Activated naive CD4-positive, alpha-beta T cell treated with anti-CD3 and anti-CD28 coated beads, Interleukin-2, amount 50 U/mL, for 24 hours (primary cell): Measurements from ENCODE around the gene P2RX1.

Experiments used
- H3K27ac Mint-ChIP-seq: one replicate; pipeline ENCODE4 v1.8.0; 2021; ENCODE audit warnings: mild to moderate bottlenecking, mixed read lengths
- H3K27me3 Mint-ChIP-seq: one replicate; pipeline ENCODE4 v1.8.0; 2021; ENCODE audit warnings: mixed read lengths
- H3K36me3 Mint-ChIP-seq: one replicate; pipeline ENCODE4 v1.8.0; 2021; ENCODE audit warnings: mixed read lengths
- H3K4me1 Mint-ChIP-seq: one replicate; pipeline ENCODE4 v1.8.0; 2021; ENCODE audit warnings: mixed read lengths
- H3K4me3 Mint-ChIP-seq: one replicate; pipeline ENCODE4 v1.8.0; 2021; ENCODE audit warnings: mild to moderate bottlenecking, mixed read lengths
- H3K9me3 Mint-ChIP-seq: one replicate; pipeline ENCODE4 v1.8.0; 2021; ENCODE audit warnings: mixed read lengths

P2RX1 gene

DNA sequence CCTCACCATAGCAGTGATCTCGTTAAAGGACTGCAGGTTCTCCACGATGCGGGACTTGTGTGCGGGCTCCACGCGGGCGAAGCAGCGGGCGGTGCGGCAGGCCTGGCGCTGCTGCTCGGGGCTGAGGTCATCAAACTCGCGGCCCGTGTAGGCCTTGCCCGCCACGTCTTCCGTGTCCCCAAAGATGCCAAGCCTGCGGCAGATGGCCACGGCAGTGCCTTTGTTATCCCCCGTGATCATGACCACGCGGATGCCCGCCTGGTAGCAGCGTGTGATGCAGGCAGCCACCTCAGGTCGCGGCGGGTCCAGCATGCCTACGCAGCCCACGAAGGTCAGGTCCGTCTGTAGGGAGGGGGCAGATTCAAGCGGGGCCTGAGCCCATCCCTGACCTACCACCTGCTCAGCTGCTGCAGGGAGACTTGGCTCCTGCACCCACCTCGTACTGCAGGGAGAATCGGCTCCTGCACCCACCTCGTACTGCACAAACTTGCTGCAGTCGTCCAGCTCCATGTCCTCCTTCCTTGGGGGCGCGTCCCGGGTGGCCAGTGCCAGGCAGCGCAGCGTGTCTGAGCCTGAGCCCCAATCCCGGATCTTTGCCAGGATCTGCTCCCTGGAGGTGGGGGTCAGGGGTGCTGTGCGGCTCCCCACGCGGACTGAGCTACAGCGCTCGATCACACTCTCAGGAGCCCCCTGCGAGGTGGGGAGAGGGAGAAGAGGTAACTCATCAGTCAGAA lies 24.9 kb upstream of the P2RX1 start:
- H3K36me3 Mint-ChIP-seq: peaks cover 19% of the 10 kb centered on the region
- H3K27me3 Mint-ChIP-seq: no peaks in the 10 kb centered on the region
- no peak overlapping the region for H3K4me3 Mint-ChIP-seq
- no peaks in the 10 kb centered on the region for H3K4me1 Mint-ChIP-seq
- H3K9me3 Mint-ChIP-seq: no peaks in the 10 kb centered on the region
- H3K27ac Mint-ChIP-seq: no peak overlapping the region

DNA sequence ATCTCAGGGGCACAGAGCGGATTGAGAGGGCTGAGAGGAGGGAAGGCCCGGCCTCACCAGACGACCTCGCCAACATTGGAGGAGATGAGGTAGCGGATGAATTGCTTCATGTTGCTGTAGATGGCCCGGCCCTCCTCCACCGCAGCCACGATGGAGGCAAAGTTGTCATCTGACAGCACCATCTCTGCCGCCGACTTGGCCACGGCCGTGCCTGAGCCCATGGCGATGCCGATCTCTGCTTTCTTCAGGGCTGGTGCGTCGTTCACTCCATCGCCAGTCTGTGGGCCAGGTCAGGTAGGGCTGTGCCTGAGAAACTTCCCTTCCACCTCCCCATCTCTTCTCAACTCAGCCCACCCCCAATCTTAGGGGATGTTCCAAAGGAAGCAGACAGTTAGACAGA lies 21.1 kb upstream of the P2RX1 start:
- Mint-ChIP-seq H3K4me1 (no peaks in the 10 kb centered on the region), H3K27ac (peak overlapping the region; percentile 30), H3K4me3 (no peak overlapping the region), H3K9me3 (no peaks in the 10 kb centered on the region), H3K27me3 (no peaks in the 10 kb centered on the region), H3K36me3 (peaks cover 12% of the 10 kb centered on the region)

DNA sequence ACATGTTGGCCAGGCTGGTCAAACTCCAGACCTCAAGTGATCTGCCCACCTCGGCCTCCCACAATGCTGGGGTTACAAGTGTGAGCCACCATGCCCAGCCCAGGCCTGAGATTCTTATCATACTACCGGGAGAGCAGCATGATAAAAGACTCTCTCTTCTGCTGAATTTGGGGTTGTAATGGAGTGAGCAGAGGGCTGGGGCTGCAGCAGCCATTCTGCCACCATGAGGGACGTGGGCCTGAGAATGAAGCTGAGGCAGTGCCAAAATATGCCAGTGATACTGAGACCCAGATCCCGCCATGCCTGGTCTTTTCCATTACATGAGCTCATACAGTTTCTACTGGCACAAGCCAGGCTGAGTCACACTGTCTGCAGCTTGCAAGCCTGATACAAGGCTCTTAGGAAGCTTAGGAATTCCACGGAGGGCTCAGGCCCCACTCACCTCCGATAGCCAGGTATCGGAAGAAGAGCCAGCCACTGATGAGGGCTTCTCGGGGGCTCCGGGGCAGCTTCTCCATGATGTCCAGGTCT lies 19.6 kb upstream of the P2RX1 start:
- Mint-ChIP-seq H3K27ac (no peak overlapping the region), H3K36me3 (peaks cover 12% of the 10 kb centered on the region), H3K9me3 (no peaks in the 10 kb centered on the region), H3K4me1 (no peaks in the 10 kb centered on the region), H3K27me3 (no peaks in the 10 kb centered on the region), H3K4me3 (no peak overlapping the region)

DNA sequence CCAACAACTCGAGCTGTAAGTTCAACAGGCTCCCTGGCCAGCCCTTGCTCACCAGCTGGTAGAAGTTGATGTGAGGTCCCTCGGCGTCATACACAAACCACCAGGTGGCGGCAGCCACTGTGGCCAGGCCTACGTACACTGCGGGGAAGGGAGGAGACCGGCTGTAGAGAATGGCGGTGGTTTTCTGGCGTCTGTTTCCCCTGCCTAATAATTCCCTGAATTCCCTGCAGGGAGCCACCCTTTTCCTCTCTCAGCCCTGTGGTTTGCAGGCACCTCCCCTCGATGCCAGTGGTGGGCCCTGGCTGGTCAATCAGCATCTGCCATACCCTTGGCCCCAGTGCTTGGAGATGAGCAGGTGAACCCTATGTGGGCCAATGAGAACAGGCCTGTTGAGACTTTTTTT lies 18.9 kb upstream of the P2RX1 start:
- H3K4me3 Mint-ChIP-seq: no peak overlapping the region
- no peaks in the 10 kb centered on the region for H3K4me1 Mint-ChIP-seq
- H3K27me3 Mint-ChIP-seq: no peaks in the 10 kb centered on the region
- peaks cover 12% of the 10 kb centered on the region for H3K36me3 Mint-ChIP-seq
- no peaks in the 10 kb centered on the region for H3K9me3 Mint-ChIP-seq
- H3K27ac Mint-ChIP-seq: no peak overlapping the region

DNA sequence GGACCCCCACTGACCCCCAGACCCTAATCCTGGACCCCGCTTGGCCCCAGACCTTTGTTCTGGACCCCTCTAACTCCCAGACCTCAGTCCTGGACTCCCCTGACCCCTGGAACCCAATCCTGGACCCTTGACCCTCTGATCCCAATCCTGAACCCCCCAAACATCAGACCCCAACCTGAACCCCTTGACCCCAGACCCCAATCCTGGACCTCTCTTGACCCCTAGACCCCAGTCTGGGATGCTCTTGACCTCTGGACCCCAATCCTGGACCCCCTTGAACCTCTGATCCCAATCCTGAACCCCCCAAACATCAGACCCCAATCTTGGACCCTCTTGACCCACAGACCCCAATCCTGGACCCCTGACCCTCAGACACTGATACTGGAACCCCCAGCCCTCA lies 13.5 kb upstream of the P2RX1 start:
- H3K36me3 Mint-ChIP-seq: no peaks in the 10 kb centered on the region
- no peaks in the 10 kb centered on the region for H3K4me1 Mint-ChIP-seq
- H3K27ac Mint-ChIP-seq: no peak overlapping the region
- no peak overlapping the region for H3K4me3 Mint-ChIP-seq
- no peaks in the 10 kb centered on the region for H3K27me3 Mint-ChIP-seq
- H3K9me3 Mint-ChIP-seq: no peaks in the 10 kb centered on the region

DNA sequence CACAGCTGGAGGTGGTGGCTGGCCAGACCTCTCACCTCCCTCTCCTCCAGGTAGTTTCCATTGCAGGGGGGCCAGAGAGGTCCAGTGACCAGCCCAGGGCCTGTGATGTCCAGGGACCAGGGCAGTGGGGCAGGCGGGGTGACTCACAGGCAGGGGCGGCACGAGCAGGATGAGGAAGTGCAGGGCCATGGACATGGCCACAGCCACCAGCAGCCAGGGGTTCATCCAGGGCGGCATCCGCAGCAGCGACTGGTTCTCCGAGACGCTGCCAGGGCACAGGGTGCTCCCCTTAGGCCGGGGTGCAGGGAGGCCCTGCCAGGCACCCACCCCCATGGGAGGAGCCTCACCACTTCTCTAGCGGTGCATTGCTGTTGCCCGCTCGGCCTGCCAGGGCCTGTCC lies 12.9 kb upstream of the P2RX1 start:
- Mint-ChIP-seq H3K36me3 (no peaks in the 10 kb centered on the region), H3K27ac (no peak overlapping the region), H3K4me3 (no peak overlapping the region), H3K9me3 (no peaks in the 10 kb centered on the region), H3K27me3 (no peaks in the 10 kb centered on the region), H3K4me1 (no peaks in the 10 kb centered on the region)

DNA sequence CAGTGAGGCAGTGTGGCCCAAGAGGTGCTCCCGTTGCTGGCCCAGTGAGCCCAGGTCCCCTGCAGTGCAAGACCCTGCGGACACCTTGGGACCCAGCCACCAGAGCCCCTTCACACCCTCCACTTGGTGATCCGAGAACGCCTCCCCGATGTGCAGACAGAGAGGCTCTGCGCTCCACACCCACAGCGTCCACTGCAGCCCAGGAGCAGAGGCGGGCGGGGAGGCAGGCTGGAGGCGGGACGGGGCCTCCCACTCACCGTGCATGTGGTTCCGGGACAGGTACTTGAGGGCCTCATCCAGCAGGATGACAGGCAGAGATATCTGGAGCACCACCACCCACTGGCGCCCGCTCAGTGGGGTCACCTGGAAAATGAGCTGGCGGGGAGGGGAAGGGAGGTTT lies 12.1 kb upstream of the P2RX1 start:
- Mint-ChIP-seq H3K4me3 (no peak overlapping the region), H3K27ac (no peak overlapping the region), H3K9me3 (no peaks in the 10 kb centered on the region), H3K27me3 (no peaks in the 10 kb centered on the region), H3K4me1 (no peaks in the 10 kb centered on the region), H3K36me3 (no peaks in the 10 kb centered on the region)

DNA sequence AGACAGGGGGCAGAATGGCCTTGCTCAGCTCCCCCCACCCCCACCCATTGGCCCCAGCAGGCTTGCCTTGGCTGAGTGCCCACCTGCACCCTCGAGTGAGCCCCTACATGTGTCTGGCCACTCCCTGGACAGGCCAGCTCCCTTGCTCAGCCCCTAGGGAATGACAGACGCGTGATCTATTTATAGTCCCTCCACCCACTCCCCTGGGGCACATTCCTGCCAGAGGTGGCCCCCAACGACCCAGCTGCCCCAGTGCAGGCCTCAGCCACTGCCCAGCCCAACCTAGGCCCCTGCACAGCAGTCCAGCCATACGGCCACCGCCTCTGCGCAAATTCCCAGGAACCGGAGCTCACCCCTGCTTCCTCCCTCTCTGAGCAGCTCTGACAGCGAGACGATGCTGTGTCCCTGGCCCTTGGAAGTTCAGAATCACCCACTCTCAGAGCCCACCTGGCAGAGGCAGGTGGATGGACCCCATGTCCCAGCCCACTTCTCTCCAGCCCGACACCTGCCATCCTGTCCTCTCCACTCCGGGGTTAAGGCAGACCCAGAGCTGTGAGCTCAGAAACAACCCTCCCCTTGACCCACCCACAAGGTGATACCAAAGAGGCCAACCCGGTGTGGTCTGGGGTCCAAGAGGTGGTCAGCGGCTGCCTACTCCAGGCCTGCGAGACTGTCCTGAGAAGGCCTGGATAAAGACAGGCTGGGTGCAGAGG lies 11.5 kb upstream of the P2RX1 start:
- Mint-ChIP-seq H3K27me3 (no peaks in the 10 kb centered on the region), H3K4me3 (no peak overlapping the region), H3K9me3 (no peaks in the 10 kb centered on the region), H3K4me1 (no peaks in the 10 kb centered on the region), H3K36me3 (no peaks in the 10 kb centered on the region), H3K27ac (peak overlapping the region; percentile 30)

DNA sequence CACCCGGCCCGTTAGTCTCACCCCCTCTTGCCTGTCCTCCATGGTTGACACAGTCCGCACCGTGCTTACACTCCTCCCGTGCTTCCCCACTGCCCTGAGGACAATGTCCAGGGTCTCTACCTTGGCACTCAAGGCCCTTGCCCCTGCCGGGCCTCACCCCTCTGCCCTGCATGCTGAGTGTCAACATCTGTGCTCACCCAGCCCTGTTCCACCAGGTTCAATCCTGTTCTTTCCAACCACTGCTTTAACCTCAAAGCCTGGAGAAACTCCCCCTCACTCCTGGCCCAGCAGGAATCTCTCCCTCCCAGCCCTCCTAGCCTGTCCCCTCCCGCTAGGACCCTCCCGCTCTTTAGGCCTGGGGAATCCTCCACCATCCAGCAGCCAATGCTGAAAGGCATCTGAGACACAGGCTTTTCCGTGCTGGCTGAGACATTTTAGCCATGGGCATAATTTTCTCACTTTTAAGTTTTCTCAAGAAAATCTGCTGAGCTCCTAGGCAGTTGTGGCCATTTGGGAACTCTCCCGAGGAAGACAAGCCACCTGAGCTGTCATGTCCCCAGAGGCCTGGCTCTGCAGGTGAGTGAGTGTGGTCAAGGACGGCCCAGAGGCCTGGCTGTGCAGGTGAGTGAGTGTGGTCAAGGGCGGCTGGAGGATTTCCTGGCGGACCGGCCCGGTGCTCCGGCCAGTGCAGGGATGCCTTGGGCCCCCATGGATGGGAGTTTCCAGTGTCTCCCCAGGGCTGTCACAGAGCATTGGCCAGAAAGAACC lies 10.8 kb upstream of the P2RX1 start:
- Mint-ChIP-seq H3K27ac (peak overlapping the region; percentile 55), H3K27me3 (no peaks in the 10 kb centered on the region), H3K9me3 (no peaks in the 10 kb centered on the region), H3K36me3 (no peaks in the 10 kb centered on the region), H3K4me3 (no peak overlapping the region), H3K4me1 (no peaks in the 10 kb centered on the region)

DNA sequence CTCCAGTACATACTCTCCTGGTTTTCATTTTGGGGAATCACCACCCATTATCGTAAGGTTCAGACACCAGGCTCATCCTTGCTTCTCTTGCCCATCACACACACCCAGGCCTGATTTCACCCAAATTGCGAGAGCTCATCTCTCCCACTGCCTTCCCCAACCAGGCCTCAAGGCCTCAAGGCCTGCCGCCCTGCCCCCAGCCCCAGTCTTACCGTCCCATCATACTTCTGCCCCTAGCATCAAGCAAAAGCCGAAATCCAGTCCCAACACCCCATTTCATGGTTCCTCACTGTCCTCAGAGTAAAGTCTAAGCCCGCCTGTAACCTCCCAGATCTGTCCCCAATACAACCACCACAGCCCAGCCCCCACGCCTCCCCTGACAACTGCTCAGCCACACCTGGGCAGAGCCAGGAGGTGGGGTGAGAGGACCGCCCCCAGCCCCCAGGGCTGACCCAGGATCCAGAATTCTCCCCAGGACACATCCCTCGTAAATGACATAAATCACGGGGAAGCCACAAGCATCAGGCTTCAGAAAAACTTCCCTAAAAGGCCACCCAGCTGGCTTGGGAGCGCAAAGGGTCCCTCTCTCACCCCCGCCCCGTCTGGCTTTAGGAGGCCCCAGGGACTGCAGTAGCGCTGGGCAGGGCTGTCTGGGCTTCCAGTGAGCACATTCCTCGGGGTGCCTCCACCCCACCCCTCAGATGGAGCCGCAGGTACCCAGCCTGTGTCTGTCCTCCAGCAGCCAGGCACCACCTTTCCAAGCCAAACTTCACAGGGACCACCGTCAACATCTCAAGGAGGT lies 9.6 kb upstream of the P2RX1 start:
- no peaks in the 10 kb centered on the region for H3K4me1 Mint-ChIP-seq
- H3K9me3 Mint-ChIP-seq: no peaks in the 10 kb centered on the region
- H3K36me3 Mint-ChIP-seq: no peaks in the 10 kb centered on the region
- peak overlapping the region; percentile 71 for H3K27ac Mint-ChIP-seq
- no peak overlapping the region for H3K4me3 Mint-ChIP-seq
- H3K27me3 Mint-ChIP-seq: no peaks in the 10 kb centered on the region

DNA sequence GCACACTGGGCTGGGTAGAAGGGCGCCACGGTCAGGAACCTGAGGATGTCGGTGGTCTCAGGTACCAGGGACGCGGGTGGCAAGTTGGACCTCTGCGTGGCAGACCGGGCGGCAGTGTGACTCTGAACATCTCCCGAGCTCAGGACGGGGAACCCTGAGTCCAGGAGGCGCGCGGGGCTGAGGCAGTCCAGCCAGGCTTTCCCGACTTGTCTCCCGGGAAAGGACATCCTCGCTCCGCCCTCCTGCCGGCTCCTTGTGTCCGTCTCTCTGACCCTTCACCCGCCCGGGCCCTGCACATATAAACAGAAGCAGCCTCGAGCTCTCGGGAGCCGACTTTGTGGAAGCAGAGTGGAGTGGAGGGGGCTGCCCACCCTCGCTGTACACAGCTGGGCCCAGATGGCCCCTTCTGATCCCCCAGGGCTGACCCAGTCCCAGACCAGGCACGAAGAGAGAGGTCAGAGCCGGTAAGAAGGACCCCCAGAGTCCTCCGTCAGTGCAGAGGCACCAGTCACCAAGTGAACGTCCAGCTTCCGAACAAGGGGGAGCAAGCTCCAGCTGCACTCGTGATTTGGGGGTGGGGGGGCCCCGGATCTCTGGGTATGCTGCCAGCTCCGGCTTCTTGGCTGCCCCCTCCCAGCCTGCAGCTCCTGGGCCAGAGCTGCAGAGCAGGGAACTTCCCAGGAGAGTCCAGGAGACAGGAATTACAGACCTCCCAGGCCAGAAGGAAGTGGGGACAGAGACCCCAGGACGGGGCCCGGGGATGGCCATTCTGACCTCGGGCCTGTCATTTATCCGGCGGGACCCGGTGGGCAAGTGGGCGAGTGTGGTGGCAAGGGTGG lies 8.5 kb upstream of the P2RX1 start:
- Mint-ChIP-seq H3K4me1 (no peaks in the 10 kb centered on the region), H3K4me3 (no peak overlapping the region), H3K27me3 (no peaks in the 10 kb centered on the region), H3K27ac (no peak overlapping the region), H3K9me3 (no peaks in the 10 kb centered on the region), H3K36me3 (no peaks in the 10 kb centered on the region)

DNA sequence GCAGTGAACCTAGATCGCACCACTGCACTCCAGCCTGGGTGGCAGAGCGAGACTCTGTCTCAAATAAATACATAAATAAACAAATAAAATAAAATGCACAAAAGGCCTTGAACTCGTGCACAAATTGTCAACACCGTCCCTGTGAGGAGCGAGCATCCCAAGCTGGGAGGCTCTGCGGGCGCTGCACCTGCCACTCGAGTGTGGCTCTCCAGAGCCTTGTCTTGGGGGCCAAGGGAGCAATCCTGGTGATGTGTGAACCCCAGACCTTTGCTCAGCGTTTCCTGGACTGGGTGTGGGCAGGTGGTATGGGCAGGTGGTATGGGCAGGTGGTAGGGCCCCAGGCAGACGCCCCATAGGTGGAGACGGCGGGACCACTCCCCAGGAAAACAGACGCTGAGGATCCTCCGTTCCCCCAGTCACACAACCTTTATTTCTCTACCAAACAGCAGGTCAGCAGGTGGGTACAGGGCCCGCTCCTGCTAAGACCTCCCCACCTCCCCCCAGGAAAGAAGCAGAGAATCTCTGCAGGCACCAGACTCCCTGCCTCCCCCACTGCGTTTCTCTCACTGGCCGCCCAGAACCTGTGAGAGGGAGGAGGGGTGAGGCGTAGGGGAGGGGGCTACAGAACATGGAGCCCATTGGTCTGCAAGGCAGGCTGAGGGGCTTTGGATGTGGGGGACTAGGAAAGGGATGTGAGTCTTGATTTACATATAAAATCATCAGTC lies 7.4 kb upstream of the P2RX1 start:
- H3K4me1 Mint-ChIP-seq: no peaks in the 10 kb centered on the region
- H3K36me3 Mint-ChIP-seq: no peaks in the 10 kb centered on the region
- no peak overlapping the region for H3K27ac Mint-ChIP-seq
- H3K27me3 Mint-ChIP-seq: no peaks in the 10 kb centered on the region
- H3K9me3 Mint-ChIP-seq: no peaks in the 10 kb centered on the region
- H3K4me3 Mint-ChIP-seq: no peak overlapping the region

DNA sequence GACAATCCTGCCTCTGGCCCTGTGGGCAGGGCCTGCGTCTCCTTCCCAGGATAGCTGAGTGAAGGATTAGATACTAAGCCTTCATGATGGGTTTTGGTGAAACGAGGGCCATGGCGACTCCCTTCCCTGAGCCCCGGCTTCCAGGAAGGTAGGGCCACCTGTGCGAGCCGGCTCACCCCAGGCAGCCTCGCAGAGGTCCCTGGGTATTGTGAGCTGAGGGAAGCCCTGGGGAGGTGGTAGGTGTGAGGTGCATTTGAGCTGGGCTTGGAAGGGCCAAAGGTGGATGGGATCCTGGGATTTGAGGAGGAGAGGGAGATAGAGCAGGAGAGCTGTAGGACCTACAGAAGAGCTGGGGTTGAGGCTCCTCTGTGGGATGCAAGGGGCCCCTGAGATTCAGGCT lies 6.5 kb upstream of the P2RX1 start:
- Mint-ChIP-seq H3K4me3 (no peak overlapping the region), H3K27ac (peak overlapping the region; percentile 65)

More for the DNA sequence above, 6.5 kb upstream of the P2RX1 start:
- Mint-ChIP-seq H3K9me3 (no peaks in the 10 kb centered on the region), H3K4me1 (no peaks in the 10 kb centered on the region), H3K27me3 (no peaks in the 10 kb centered on the region), H3K36me3 (no peaks in the 10 kb centered on the region)
